PC-3 (cell line): ENCODE results near the gene BAZ1B.
"Not testable (repeated sequence)": the region's sequence is repeated elsewhere in the genome, so short reads cannot be mapped to it uniquely, and the experiment has no call there.

Source experiments
- EZH2 ChIP-seq: fragments of 300-600 bp; sonication (generic); IDR thresholded peaks from one replicate; pipeline ENCODE4 v1.6.1; 2017; ENCODE audit warnings: antibody characterized with exemption, mild to moderate bottlenecking, low read length; ENCODE audit not compliant: unreplicated experiment
- EZH2phosphoT487 ChIP-seq: fragments of 300-600 bp; sonication (generic); IDR thresholded peaks from 2 replicates; pipeline ENCODE4 v1.6.1; 2018; ENCODE audit warnings: mild to moderate bottlenecking, antibody characterized with exemption, low read length, borderline replicate concordance
- TF ChIP-seq, protein P1 (sequence below): fragments of 300-600 bp; sonication (generic); conservative IDR thresholded peaks from 2 replicates; pipeline ENCODE4 v1.5.1; 2017; ENCODE audit warnings: antibody characterized with exemption, low read depth, mild to moderate bottlenecking, low read length

DNA sequence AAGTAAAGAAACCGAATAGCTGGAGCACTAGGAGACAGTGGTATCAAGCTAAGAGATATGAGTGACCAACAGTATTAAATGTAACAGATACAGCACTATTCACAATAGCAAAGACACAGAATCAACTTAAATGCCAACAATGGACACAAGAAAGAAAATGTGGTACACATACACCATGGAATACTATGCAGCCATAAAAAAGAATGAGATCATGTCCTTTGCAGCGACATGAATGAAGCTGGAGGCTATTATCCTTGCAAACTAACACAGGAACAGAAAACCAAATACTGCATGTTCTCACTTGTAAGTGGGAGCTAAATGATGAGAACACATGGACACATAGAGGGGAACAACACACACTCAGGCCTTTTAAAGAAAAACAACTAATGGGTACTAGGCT is 26.6 kb downstream of the BAZ1B start:
- TF ChIP-seq, protein P1, sequence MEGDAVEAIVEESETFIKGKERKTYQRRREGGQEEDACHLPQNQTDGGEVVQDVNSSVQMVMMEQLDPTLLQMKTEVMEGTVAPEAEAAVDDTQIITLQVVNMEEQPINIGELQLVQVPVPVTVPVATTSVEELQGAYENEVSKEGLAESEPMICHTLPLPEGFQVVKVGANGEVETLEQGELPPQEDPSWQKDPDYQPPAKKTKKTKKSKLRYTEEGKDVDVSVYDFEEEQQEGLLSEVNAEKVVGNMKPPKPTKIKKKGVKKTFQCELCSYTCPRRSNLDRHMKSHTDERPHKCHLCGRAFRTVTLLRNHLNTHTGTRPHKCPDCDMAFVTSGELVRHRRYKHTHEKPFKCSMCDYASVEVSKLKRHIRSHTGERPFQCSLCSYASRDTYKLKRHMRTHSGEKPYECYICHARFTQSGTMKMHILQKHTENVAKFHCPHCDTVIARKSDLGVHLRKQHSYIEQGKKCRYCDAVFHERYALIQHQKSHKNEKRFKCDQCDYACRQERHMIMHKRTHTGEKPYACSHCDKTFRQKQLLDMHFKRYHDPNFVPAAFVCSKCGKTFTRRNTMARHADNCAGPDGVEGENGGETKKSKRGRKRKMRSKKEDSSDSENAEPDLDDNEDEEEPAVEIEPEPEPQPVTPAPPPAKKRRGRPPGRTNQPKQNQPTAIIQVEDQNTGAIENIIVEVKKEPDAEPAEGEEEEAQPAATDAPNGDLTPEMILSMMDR = not testable (repeated sequence)
- not testable (repeated sequence) for TF ChIP-seq EZH2phosphoT487, EZH2
